Kidney epithelial cell (primary cell): Measurements from ENCODE around the gene GTF3C5. TPM values are rescaled to one million over a fixed set of nuclear protein-coding genes. Genes with fewer than 3 reads are reported as not detected.

ENCODE experiments used
- DNase-seq: peaks from one replicate; pipeline ENCODE4 v3.0.0-alpha.2; 2010; ENCODE audit warnings: low read depth
- H3K27me3 ChIP-seq: 2 replicates; pipeline ENCODE4 v1.6.0; 2011; ENCODE audit warnings: low read length; ENCODE audit not compliant: control insufficient read depth, insufficient read depth
- H3K36me3 ChIP-seq: 2 replicates; pipeline ENCODE4 v1.5.1; 2011; ENCODE audit warnings: low read length; ENCODE audit not compliant: control insufficient read depth, insufficient read depth
- H3K4me3 ChIP-seq: 2 replicates; pipeline ENCODE4 v1.5.1; 2011; ENCODE audit warnings: low read depth, mild to moderate bottlenecking, control low read depth, low read length
- total RNA-seq: library from RNA; depleted of rRNA; stranded (reverse); fragments of >200 nt; gene quantifications from 2 replicates; pipeline ENCODE4 v1.2.3, GENCODE V29; 2015
- TF ChIP-seq, protein P1 (sequence below): IDR thresholded peaks from 2 replicates; pipeline ENCODE4 v1.5.1; 2011; ENCODE audit warnings: mild to moderate bottlenecking, moderate library complexity, low read length, control low read depth, inconsistent platforms; ENCODE audit not compliant: insufficient read depth, poor library complexity, severe bottlenecking

Gene GTF3C5
- total RNA-seq, 1 donor from 2014 or later: 94.7 TPM

DNA sequence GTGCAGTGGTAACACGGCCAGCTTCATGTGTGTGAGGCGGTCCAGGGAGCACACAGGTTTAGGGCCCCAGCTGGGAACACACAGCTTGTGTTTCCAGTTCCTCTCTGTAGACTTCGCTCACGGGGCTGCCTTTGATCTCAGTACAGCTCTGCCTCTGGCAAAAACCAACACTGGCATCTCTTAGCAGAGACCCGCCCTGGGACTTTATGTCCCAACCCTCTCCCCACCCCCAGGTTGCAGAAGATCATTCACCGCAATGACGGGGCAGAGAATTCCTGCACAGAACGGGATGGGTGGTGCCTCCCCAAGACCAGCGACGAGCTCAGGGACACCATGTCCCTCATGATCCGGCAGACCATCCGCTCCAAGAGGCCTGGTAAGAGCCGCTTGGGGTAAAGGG, 25.7 kb downstream of the GTF3C5 start:
- Histone ChIP-seq H3K4me3 (no peak overlapping the region), H3K36me3 (peaks cover 6% of the 10 kb centered on the region), H3K27me3 (no peaks in the 10 kb centered on the region)
- TF ChIP-seq, protein P1, sequence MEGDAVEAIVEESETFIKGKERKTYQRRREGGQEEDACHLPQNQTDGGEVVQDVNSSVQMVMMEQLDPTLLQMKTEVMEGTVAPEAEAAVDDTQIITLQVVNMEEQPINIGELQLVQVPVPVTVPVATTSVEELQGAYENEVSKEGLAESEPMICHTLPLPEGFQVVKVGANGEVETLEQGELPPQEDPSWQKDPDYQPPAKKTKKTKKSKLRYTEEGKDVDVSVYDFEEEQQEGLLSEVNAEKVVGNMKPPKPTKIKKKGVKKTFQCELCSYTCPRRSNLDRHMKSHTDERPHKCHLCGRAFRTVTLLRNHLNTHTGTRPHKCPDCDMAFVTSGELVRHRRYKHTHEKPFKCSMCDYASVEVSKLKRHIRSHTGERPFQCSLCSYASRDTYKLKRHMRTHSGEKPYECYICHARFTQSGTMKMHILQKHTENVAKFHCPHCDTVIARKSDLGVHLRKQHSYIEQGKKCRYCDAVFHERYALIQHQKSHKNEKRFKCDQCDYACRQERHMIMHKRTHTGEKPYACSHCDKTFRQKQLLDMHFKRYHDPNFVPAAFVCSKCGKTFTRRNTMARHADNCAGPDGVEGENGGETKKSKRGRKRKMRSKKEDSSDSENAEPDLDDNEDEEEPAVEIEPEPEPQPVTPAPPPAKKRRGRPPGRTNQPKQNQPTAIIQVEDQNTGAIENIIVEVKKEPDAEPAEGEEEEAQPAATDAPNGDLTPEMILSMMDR: no peak
- no peak for DNase-seq

DNA sequence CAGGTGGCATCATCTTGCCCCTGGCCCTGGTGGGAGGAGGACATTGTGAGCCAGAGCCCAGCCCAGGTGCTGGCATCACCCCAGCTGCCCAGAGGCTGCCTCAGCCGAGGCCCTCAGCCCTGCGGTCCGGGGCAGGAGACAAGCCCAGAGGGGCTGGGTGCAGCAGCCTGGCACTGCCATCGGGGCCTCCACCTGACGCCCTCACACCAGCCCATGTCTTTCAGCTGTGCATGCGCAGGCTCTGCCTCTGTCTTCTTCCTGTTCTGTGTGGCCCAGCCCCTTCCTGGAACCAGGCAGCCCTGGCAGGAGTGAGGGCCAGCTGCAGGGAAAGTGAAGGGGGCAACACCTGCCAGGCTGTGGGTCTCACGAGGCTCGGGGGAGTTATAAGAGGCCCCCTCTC, 26.2 kb downstream of the GTF3C5 start:
- TF ChIP-seq, protein P1: no peak
- Histone ChIP-seq H3K4me3 (no peak overlapping the region), H3K36me3 (peaks cover 5% of the 10 kb centered on the region), H3K27me3 (no peaks in the 10 kb centered on the region)
- DNase-seq: no peak

DNA sequence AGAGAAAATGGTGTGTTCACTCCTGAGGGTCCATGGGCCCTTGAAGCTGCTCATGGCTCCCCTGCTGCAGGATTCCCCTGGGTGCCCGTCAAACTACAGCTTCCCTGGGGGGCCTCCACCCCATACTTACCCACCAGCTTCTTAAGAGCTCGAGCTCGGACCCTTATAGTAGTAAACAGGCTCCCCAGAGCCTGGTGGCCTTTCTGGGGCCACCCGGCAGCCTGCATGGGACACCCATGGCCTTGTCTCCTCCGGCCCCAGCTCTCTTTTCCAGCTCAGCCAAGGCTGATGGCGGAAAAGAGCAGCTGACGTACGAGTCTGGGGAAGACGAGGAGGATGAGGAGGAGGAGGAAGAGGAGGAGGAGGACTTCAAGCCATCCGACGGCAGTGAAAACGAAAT, 26.8 kb downstream of the GTF3C5 start:
- Histone ChIP-seq H3K4me3 (no peak overlapping the region), H3K27me3 (no peaks in the 10 kb centered on the region), H3K36me3 (peaks cover 5% of the 10 kb centered on the region)
- no peak for DNase-seq
- TF ChIP-seq, protein P1: no peak

GRCh38 chr9:133058071-133058470, 27.3 kb downstream of the GTF3C5 start:
- TF ChIP-seq, protein P1: no peak
- Histone ChIP-seq H3K4me3 (no peak overlapping the region), H3K36me3 (peaks cover 5% of the 10 kb centered on the region), H3K27me3 (no peaks in the 10 kb centered on the region)
- DNase-seq: no peak

GRCh38 chr9:133058550-133059320, 27.9 kb downstream of the GTF3C5 start:
- H3K27me3 ChIP-seq: no peaks in the 10 kb centered on the region
- peaks cover 5% of the 10 kb centered on the region for H3K36me3 ChIP-seq
- DNase-seq: no peak
- TF ChIP-seq, protein P1: no peak
- H3K4me3 ChIP-seq: no peak overlapping the region

DNA sequence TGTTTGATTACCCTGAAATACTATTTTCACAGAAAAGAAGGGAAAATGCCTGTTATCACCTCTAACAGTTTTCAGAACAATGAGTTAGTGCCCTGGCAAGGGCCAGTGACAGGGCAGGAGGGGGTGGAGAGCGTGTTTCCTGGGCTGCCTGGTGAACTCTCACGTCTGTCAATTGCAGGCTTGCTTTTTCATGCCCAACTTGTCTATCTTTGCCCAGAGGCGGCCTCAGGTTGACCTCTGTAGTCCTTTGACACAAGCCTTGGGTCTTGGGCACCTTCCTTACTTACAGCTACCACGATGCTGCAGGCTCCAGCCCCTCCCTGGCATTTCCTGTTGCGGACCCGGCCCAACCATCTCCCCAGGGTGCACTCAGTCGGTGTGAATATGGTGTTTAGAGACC, 28.8 kb downstream of the GTF3C5 start:
- Histone ChIP-seq H3K36me3 (peaks cover 3% of the 10 kb centered on the region), H3K27me3 (no peaks in the 10 kb centered on the region), H3K4me3 (no peak overlapping the region)
- TF ChIP-seq, protein P1: no peak
- DNase-seq: no peak
